ENCODE results near the gene TOR2A. TPM values are rescaled to one million over a fixed set of nuclear protein-coding genes. Genes with fewer than 3 reads are reported as not detected.

Gene TOR2A
- total RNA-seq, 1 experiment from 2014 or later: 14.4 TPM

DNA sequence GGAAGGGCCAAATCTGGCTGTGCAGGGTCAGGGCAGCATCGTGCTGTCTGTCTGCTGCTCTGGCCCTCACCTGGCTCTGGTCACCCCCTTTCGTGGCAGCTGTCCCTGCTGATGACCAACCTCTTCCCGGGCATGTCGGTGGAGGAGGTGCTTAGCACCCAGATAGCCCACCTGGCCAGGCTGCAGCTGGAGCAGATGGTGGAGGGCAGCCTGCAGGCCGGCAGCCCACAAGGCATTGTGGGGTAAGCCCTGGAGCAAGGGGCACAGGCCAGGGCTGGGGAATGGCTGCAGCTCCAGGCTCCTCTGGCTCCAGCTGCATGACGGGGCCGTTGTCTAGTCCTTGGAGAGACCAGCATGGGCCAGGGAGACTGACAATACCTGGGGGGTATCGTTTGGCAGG lies 8.2 kb downstream of the TOR2A start:
- no peak for DNase-seq (ENCODE audit: low spot score)
- POLR2A ChIA-PET: no interaction called here
- no peak overlapping the region for H3K27ac Mint-ChIP-seq
- no peak overlapping the region for H3K4me3 Mint-ChIP-seq
- ATAC-seq: no peak
- no peaks in the 10 kb centered on the region for H3K9me3 Mint-ChIP-seq
- H3K4me1 Mint-ChIP-seq: peaks cover 7% of the 10 kb centered on the region
- H3K27me3 Mint-ChIP-seq (ENCODE audit: low read depth): no peaks in the 10 kb centered on the region
- CTCF ChIA-PET: interaction anchor here (0.6 to 1.0 kb wide), 3 partner anchors 72 to 223 kb away, joined by 3 to 4 read pairs (median 3); no protein-coding TSS in a partner anchor
- no peaks in the 10 kb centered on the region for H3K36me3 Mint-ChIP-seq
- TF ChIP-seq TEAD4 (CRISPR knock-in tag; IDR thresholded peaks at IDR 0.05): no peak

DNA sequence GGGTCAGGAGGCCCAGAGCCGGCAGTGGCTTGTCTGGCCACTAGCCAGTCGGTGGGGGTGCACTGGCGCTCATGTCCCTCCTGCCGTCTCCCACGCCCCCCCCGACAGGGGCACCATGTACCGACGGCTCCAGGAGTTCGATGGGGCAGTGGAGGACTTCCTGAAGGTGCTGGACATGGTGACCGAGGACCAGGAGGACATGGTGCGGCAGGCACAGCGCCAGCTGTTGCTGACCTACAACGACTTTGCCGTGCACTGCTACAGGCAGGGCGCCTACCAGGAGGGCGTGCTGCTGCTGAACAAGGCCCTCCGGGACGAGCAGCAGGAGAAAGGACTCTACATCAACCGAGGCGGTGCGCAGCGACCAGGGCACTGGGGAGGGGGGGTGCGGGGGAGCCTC lies 11.1 kb downstream of the TOR2A start:
- H3K27me3 Mint-ChIP-seq (ENCODE audit: low read depth): no peaks in the 10 kb centered on the region

DNA sequence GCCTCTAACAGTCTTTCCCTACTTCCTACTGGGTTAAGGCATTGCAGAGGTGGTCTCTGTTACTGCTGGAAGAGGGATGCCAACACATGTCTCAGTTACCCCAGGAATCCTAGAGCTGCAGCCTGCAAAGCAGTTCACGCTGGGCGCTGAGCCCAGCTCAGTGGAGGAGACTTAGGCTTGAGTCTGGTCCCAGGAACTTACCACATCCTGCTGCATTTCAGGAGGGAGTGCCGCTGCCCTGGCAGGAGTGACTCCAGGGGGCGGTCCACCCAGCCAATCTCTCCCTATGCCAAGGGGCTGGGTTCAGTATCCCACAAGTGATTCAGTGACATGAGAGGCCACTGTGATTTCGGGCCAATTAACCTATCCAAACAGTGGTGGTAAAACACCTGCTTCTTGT lies 11.7 kb downstream of the TOR2A start:
- Mint-ChIP-seq H3K4me3 (no peak overlapping the region), H3K9me3 (no peaks in the 10 kb centered on the region), H3K4me1 (peaks cover 14% of the 10 kb centered on the region), H3K27me3 (ENCODE audit: low read depth) (no peaks in the 10 kb centered on the region), H3K36me3 (no peaks in the 10 kb centered on the region), H3K27ac (0 out of 2 replicates have a peak overlapping the region, but pooled peaks have one; percentile 19)
- TF ChIP-seq, protein P1, sequence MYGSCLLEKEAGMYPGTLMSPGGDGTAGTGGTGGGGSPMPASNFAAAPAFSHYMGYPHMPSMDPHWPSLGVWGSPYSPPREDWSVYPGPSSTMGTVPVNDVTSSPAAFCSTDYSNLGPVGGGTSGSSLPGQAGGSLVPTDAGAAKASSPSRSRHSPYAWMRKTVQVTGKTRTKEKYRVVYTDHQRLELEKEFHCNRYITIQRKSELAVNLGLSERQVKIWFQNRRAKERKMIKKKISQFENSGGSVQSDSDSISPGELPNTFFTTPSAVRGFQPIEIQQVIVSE (CRISPR knock-in tag; IDR thresholded peaks at IDR 0.05; ENCODE audit: borderline replicate concordance): no peak
- no peak for TF ChIP-seq TEAD1 (CRISPR knock-in tag; IDR thresholded peaks at IDR 0.05)
- TF ChIP-seq OVOL2 (CRISPR knock-in tag; IDR thresholded peaks at IDR 0.05; ENCODE audit: borderline replicate concordance): no peak
- TF ChIP-seq NFE2L1 (CRISPR knock-in tag; IDR thresholded peaks at IDR 0.05): no peak
- TF ChIP-seq ZNF121 (CRISPR knock-in tag; IDR thresholded peaks at IDR 0.05): no peak
- TF ChIP-seq IRF2 (CRISPR knock-in tag; IDR thresholded peaks at IDR 0.05; ENCODE audit: borderline replicate concordance, low read depth): no peak
- no peak for TF ChIP-seq ELF4 (CRISPR knock-in tag; IDR thresholded peaks at IDR 0.05; ENCODE audit: low read depth)
- no peak for TF ChIP-seq EMX1 (CRISPR knock-in tag; IDR thresholded peaks at IDR 0.05)
- TF ChIP-seq, protein P2, sequence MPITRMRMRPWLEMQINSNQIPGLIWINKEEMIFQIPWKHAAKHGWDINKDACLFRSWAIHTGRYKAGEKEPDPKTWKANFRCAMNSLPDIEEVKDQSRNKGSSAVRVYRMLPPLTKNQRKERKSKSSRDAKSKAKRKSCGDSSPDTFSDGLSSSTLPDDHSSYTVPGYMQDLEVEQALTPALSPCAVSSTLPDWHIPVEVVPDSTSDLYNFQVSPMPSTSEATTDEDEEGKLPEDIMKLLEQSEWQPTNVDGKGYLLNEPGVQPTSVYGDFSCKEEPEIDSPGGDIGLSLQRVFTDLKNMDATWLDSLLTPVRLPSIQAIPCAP (CRISPR knock-in tag; IDR thresholded peaks at IDR 0.05): no peak
- TF ChIP-seq MXD4 (CRISPR knock-in tag; IDR thresholded peaks at IDR 0.05; ENCODE audit: borderline replicate concordance): no peak
- TF ChIP-seq GTF2I (CRISPR knock-in tag; conservative IDR thresholded peaks at IDR 0.05): no peak
- TF ChIP-seq, protein P3, sequence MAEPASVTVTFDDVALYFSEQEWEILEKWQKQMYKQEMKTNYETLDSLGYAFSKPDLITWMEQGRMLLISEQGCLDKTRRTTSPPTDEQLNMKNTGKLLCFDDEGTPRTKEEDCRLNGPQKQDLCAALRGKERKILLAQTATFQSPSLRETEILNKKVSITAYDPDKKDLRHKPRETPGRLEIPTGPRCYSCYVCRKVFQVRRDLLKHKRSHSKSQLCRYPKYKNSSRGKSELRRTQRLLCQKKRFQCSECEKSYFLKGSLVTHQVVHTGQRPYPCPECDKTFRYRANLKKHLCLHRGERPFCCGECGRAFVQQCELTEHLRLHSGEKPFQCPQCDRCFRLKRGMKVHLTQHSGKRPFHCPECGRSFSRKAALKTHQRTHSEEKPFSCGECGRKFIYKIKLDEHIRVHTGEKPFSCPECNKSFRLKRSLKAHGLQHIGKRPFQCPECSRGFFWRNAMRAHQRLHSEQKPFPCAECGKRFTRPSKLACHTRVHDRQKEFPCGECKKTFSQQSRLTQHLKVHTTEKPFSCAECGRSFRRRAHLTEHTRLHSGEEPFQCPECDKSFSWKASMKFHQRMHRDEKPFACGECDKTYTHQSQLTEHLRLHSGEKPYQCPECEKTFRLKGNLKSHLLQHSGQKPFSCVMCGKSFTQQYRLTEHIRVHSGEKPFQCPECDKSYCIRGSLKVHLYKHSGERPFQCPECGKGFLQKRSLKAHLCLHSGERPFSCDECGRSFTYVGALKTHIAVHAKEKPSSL (CRISPR knock-in tag; conservative IDR thresholded peaks at IDR 0.05): no peak
- no peak for TF ChIP-seq TCF7 (CRISPR knock-in tag; IDR thresholded peaks at IDR 0.05; ENCODE audit: low read depth)
- TF ChIP-seq NFYB (CRISPR knock-in tag; conservative IDR thresholded peaks at IDR 0.05; ENCODE audit: low read depth): no peak
- no peak for TF ChIP-seq SOX15 (CRISPR knock-in tag; IDR thresholded peaks at IDR 0.05)
- no peak for TF ChIP-seq CBFB (CRISPR knock-in tag; IDR thresholded peaks at IDR 0.05; ENCODE audit: low read depth)
- TF ChIP-seq ZNF232 (CRISPR knock-in tag; IDR thresholded peaks at IDR 0.05): no peak
- TF ChIP-seq TEAD4 (CRISPR knock-in tag; IDR thresholded peaks at IDR 0.05): no peak
- TF ChIP-seq RELA (CRISPR knock-in tag; IDR thresholded peaks at IDR 0.05; ENCODE audit: borderline replicate concordance): no peak
- TF ChIP-seq, protein P4, sequence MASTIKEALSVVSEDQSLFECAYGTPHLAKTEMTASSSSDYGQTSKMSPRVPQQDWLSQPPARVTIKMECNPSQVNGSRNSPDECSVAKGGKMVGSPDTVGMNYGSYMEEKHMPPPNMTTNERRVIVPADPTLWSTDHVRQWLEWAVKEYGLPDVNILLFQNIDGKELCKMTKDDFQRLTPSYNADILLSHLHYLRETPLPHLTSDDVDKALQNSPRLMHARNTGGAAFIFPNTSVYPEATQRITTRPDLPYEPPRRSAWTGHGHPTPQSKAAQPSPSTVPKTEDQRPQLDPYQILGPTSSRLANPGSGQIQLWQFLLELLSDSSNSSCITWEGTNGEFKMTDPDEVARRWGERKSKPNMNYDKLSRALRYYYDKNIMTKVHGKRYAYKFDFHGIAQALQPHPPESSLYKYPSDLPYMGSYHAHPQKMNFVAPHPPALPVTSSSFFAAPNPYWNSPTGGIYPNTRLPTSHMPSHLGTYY (CRISPR knock-in tag; IDR thresholded peaks at IDR 0.05): no peak
- ATAC-seq (no peak), DNase-seq (ENCODE audit: low spot score) (no peak)
- ChIA-PET POLR2A (no interaction called here), CTCF (interaction anchor here (1.4 to 3.7 kb wide), 2 partner anchors 8 to 11 kb away, joined by 3 to 50 read pairs; partner anchors contain the start of gene TOR2A)

More for the DNA sequence above, 11.1 kb downstream of the TOR2A start:
- DNase-seq (ENCODE audit: low spot score) (no peak), ATAC-seq (peak; percentile 27; the same call in 1 of the 2 replicates)
- no peaks in the 10 kb centered on the region for H3K9me3 Mint-ChIP-seq
- POLR2A ChIA-PET: no interaction called here
- H3K4me1 Mint-ChIP-seq: peaks cover 14% of the 10 kb centered on the region
- H3K4me3 Mint-ChIP-seq: no peak overlapping the region; the same call in 1 of the 2 replicates
- no peaks in the 10 kb centered on the region for H3K36me3 Mint-ChIP-seq
- TF ChIP-seq CBFB (CRISPR knock-in tag; IDR thresholded peaks at IDR 0.05; ENCODE audit: low read depth) (no peak), EMX1 (CRISPR knock-in tag; IDR thresholded peaks at IDR 0.05) (no peak), TEAD1 (CRISPR knock-in tag; IDR thresholded peaks at IDR 0.05) (no peak), ATF1 (CRISPR knock-in tag; IDR thresholded peaks at IDR 0.05) (no peak), GABPB1 (CRISPR knock-in tag; IDR thresholded peaks at IDR 0.05) (no peak)
- TF ChIP-seq, protein P2 (CRISPR knock-in tag; IDR thresholded peaks at IDR 0.05): no peak
- CTCF ChIA-PET: interaction anchor here (1.2 to 3.7 kb wide), 5 partner anchors 10 to 220 kb away, joined by 4 to 50 read pairs (median 5); partner anchors contain the start of gene TOR2A
- H3K27ac Mint-ChIP-seq: 0 out of 2 replicates have a peak overlapping the region, but pooled peaks have one; percentile 49
